Activated T-cell treated with anti-CD3 and anti-CD28 coated beads, Interleukin-2, amount 50 U/mL, for 1 hour (primary cell): ENCODE results near the gene CA4.

Experiments used
- DNase-seq: peaks from one replicate; pipeline ENCODE4 v3.0.0-alpha.2; 2020

Gene CA4

DNA sequence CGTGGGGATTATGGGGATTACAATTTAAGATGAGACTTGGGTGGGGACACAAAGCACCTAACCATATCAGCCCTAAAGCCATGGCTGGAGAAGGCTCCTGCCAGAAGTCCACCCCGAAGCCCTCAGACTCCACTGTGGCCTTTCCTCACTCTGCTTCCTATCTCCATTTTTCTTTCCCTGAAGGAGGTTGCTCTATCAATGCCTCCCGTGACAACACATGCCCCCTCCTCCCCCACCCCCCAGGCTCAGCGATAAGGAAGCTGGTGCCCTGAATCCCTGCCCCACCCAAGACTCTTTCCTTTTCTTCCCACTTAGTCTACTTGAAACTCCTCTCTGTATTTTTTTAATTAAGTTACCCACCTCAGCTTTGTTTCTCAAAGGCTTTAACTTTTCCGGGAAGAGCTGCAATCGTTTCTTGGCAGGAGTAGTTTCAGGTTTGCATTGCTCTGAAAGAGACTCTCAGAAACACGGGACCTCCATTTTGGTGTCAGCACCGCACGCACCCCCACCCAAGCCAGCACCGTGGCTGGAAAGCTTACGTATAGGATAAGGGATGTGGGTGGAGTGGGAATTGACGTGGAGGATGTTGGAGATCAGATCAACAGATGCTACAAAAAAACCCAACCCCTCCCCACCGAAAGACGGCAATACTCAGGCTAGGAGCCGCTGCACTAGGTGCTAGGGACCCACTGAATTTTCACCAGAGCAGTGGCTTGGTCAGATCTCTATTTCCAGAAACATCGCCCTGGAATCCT, 15.2 kb upstream of the CA4 start:
- DNase-seq = no peak

DNA sequence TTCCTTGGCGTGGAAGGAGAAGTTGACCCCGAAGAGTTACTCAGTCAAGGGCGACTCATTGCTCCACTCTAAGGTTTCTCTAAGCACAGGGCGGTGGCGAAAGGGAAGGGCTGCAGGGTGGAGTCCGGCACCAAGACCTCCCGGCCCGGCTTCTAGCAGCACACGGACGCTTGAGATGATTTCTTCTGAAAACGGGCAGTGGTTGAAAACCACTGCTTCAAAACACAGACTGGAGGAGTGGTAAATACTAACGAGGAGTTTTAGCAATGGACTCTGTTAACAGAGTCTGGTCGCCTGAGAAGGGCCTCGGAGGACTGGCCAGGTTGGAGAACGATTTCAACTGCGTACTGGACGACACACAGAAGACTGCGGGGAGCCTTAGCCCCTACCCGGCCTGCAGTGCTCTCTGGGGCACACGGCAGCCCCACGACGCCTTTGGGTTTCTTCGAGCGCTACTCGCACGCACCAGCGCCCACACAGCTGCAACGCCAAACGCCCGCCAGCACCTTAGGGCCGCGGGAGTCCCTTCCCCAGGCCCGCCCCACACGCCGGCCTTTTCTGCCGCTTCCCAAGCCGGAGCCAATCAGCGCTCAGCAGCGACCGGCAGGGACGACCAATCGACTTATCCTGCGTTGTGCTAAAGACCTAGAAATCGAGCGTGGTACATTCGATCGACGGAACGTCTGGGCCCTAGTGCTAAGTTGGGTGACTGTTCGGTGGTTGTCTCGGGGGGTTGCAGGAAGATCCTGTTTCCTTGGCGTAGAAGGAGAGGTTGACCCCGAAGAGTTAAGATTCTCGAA, 14.4 kb upstream of the CA4 start:
- DNase-seq = peak; percentile 75

DNA sequence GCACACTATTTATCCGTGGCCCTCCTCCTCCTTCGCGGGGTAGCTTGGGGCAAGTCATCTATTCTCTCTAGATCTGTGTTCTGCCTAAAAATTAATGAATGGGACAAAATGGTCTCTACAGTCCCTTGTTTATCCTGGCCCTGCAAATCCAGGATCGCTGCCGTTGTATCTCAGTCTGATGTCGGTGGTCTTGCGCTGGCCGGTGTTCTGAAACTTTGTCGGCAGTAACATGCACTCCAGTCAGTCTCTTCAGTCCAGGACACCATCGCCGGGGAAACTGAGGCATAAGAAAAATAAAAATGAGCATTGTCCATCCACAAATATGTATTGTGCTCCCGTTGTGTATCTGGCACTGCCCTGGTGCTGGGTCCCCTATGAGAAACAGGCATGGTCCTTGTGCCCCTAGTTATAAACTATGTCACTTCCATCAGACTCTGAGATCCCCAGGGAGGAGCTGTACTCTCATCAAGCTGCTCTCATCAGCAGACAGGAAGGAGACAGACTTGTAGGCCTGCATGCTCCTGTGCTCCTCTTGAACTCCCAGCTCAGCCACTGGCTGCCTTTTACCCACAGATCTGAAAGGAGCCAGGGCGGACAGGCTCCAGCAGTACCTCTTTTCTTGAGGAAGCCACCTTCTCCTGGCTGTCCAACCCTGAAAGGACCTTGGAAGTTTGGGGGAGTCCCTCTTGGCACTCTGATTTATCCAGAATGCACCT, 13.7 kb upstream of the CA4 start:
- no peak for DNase-seq

DNA sequence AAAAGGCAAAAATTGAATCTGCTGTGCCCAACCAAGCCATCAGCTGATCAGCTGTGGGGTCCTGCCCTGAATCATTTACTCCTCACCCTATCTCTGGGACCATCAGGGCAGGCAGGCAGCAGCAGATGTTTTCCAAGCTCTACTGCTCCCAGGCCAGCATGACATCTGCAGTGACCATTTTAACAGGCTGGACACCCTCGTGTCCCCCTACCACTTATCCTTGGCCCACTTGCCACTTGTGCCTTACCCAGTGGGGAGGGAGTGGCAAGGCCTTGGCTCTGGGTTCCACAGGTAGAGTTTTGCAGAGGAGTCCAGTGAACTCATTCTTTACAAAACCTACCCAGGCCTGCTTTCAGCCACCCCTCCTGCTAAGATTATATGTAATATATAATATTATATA, 12.0 kb upstream of the CA4 start:
- no peak for DNase-seq

DNA sequence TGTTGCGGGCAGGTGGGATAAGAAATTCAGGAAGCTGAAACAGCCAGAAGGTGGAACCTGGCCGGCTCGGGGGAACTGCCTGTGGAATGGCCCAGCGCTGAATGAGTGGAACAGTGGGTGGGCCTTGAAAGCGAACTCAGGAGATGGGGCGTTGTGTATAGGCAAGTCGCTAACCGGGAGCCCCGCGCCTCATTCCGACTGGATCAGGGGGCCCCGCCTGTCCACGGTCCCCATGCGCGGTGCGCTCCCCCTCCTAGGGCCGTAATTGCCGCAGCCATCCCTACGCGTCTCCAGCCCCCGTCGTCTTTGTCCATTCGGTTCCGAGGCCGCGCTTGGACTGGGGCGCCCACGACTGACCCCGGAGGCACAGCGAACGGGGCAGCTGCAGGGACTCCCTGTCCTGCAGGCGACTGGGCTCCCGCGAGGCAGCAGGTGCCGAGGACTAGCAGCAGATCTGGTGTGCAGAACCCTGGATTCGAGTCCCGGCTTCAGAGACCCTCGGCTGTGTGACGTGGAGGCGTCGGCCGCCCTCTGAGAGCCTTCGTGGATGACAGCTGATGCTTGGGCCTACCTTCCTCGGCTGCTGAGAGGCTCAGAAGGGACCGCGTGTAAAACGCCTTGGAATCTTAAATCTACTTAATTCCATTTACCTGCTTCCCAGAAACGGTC, 10.9 kb upstream of the CA4 start:
- no peak for DNase-seq

DNA sequence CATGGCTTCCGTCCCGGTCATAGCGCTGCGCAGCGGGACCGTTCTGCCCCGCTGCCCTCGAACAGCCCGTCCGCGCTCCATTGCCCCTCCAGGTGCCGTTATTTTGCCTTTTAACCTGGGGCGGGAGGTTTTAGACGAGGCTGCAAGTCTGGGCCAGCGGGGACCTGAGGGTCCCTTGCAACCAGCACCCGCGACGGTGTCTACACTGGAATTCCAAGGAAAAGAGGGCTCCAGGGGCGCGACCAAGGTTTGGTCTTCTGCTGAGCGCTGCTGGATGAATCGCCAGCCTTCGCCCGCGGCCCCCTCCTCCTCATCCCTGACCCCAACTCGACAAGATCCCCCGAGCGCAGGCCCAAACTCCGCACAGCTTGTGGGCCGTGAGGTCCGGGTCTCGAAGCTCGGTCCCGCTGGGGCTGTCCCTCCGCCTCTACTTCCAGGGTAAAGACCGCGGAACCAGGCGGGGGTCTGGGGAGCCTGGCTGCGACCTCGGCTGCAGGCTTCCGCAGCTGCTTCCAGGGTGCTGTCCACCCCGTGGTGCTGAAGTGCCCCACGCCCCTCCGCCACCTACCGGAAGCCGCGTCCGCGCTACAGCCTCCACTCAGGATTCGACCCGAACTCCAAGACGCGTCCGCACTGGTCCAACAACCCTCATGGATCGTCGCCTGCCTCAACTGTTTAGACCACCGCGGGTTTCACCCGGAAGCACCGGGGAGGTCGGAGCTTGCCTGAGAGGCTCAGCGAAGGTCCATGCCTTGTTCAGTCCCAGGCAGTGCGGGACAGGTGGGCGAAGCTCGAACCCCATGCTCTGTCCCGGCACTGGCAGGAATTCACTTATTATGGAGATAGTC, 10.1 kb upstream of the CA4 start:
- peak; percentile 77 for DNase-seq

DNA sequence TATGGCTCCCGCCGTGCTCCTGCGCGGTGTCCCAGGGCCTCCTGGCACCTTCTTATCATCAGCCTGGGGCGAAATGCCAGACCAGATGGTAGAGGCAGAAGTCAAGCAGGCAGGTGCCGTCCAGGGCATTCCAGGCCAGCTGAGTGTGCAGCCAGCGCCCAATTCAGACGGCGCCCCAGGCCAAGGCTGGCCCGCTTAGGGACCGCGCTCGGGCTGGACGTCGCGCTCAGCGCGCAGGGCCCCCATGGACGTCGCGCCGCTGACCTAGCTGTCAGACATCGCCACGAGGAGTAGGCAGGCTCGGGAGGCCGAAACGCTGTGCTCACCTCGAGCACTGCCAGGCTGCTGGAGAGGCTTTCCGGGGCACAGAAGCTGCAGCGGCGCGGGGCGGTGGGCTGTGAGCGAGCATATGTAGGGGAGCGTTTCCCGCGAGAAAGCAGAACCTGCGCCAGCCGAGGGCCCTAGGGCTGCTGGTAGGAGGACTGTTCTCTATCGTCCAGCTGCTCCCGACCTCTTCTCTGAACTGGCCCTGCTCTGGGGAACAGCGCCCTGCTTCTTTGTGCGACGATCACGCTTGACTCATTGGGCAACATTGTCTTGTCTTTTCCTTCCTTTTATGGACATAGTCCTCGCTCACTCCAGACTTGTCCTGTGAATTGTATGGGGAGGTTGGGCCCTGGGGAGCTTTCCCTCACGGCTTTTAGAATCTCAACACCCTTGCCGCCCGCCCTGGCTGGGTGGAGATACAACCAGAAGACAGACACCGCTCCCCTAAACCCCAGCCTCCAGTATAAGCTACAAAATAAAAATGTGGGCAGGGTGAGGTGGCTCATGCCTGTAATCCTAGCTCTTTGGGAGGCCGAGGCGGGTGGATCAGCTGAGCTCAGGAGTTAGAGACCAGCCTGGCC, 8.4 kb upstream of the CA4 start:
- no peak for DNase-seq

DNA sequence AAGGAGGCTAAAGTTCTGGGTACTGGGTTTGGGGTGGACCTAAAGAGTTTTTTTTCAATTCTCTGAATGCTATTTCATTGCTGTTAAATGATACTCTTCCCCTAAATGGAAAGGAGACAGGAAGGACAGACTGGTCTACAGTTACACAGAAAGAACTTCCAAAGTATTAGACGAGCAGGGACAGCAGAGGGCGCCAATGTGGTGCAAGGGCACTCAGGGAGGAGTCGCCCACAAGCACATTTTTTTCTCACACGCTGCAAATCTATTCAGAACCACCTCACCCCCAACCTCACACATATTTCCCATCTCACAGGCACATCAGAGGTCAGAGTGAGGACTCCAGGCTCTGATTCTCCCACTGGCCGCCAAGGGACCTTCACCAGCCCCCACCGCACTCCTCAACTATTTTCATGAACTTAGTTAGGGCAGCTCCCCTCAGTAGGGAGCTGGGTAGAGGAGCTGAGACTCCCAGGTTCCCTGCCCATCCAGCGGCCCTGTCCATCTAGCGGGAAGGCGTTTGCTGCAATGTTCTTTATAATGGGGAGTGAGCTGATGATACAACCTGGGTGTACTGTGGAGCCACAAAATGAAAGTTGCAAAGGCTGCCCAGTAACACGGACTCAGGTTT, 6.8 kb upstream of the CA4 start:
- peak; percentile 72 for DNase-seq

DNA sequence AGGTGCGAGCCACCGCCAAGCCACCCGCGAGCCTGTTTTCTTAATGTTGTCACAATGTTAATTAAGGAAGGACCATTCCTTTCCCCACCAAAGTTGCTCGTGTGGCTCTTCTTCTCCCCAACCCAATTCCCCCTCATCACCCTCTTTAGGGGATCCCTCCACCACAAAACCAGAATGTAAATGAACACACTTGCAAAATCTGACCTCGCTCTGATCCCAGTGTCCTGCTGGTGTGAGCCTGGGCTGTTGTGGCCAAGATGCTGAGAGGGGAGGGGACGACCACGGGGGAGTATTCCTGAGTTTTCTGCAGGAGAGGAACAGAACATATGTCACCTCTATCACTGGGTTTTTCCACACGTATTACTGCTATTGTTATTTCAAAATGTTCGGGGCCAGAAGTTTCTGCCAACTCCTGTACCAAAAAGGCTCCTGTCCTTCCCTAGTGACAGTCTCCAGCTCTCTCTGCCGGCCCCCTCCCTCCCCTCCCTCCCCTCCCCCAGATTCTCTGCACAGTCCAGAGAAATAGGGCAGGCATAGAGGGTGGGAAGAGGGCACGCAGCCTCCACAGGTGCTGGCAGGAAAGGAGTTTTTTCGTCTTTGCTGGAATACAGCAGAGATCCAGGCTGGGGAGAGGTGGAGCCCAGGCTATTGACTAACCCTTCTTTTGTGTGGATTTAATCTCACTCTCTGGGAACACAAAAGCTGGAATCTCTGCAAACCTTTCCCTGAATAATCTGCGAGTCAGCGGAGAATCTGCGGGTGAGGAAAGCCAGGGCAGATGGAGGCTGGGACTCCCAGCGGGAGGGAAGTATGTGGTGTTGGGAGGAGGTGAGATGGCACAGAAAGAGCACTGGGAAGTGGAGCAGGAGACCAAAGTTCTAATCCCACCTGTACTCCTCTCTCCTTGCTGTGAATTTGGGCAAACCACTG, 4.5 kb upstream of the CA4 start:
- DNase-seq = no peak

DNA sequence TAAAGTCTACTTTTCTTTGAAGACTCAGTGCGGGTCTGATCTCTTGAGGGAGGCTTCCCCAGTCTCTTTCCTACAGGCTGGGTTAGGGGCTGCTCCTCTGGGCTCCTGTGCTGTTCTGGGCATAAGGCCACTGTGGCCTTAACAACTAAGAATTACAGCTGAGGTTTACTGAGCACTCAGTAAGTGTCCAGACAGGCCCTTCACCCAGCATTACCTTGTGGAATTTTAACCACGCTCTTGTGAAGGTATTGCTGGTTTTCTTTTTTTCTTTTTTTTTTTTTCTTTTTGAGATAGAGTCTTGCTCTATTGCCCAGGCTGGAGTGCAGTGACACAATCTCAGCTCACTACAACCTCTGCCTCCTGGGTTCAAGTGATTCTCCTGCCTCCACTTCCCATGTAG, 3.6 kb upstream of the CA4 start:
- DNase-seq = no peak

DNA sequence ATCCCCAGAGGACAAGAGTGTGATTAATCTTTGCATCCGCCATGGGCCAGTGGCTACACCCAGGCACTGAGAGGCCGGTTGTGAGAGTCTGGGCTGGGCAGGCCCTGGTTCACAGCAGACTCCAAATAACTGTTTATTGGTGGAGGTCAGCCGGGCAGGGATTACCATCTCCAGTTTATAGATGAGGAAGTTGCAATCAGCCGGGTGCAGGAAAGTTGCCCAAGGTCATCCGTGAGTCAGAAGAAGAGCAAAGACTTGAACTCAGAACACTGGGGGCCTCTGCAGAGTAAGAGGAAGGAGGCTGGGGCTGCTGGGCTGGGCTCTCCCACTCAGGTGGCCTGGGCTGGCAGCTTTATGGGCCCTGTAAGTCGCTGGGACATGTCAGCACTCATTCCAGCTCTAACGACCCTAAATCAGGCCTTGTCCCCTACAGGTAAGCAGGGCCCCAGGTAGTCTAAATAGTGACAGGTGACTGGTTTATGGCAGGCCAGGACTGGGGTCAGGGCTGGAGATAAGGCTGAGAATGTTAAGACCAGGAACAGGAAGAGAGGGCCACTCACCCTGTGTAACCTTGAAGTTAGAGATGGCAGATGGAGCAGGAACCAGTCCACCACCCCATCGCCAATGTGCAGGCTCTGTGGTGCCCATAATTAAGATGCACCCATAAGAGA, 2.1 kb upstream of the CA4 start:
- no peak for DNase-seq

DNA sequence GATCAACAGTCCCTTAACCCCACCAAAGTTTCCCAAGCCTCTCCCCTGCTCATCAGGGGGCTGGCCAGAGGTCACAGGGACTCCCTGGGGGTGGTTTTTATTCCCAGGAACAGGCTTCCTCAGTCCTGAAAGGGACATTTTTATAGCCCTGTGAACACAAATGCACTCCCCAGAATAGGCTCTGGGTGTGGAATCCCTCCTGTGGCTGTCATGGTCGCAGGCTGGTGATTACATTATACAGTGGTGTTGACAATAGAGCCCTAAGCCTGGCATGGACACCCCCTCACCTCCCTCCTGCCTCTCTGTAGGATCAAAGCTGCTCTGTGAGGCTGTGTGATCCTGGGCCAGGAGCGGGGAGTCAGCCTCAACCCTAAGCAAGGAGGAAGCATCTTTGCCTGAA, 1.4 kb upstream of the CA4 start:
- no peak for DNase-seq

DNA sequence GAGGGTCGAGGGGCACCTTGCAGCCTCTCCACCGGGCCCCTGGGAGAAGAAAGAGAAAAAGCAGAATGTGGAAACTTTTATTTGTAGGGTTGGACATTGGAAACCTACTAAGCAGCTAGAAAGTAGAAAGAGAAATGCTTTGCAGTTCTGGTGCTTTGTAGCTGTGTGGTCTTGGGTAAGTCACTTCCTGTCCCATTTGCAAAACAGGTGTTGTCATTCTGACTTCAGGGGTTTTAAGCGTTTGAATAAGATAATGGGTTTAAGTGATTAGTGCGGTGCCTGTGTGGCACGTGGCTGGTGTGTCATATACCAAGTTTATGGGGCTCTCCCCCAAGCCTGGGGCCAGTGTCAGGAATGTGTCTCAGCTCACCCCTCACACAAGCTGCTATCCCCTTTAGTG, 1.6 kb downstream of the CA4 start:
- no peak for DNase-seq

DNA sequence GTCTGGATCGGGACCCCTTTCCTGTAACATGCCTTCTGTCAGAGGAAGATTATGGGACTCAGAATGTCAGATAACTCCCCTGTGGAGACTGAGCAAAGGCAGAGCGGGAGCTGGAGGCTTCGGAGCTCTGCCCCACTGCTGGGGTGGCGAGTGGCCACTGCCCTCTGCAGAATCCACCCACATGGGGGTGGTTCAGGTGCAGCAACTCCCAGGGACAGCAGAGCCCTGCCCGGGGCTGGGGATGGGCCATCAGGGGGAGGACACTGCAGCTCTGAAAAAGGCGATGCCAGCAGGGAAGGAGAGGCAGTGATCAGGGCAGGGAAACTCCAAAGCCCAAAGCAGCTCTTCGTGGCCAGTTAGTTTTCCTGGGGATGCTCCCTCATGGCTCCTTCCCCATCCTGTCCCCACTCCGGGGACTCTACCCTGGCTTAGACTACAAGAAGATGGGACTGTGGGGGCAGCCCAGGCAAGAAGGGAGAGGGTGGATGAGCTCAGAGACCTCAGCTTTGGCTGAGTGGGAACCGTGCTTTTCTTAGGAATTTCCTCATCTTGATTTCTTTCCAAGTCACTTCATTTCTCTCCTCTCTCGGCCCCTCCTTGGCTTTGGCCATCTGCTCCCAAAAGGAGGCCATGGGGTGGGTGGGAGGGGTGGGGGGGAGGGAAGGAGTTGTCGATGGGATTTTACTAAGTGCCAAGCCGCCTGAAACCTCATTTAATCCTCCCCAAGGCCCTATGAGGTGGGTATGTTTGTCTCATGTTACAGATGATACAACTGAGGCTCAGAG, 4.0 kb downstream of the CA4 start:
- no peak for DNase-seq

DNA sequence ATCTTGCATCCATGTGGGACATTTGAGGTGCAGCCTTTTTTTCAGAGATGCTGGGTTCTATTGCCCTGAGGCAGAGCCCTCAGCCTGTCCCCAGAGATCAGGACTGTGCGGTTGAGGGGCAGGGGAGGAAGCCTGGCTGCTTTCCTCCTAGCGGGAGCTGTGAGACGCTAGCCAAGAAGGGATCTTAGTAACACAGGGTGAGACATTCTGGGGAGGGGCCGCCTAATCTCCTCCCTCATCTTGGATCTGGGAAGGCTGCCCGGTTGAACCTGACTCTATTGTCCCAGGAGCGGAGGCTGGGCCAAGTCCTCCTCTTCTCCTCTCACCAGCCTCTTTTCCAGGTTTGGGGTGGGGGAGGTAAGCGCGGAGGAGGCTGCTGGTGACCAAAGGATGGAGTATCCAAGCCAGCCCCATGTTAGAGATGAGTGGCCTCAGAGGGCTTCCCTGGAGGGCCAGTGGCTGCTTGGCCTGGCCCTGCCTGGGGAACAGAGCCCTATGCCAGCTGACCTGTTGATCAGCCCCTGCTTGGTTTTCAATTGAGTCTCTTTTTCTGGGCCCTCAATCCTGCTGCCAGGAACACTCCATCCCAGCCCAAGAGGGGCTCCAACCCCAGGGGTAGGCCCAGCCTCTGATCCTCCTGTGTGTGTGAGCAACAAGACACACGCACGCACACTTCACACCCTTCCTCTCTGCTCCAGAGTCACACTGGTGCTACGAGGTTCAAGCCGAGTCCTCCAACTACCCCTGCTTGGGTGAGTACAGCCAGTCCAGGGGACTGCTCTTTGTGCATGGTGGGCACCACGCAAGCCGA, 5.0 kb downstream of the CA4 start:
- DNase-seq = no peak

DNA sequence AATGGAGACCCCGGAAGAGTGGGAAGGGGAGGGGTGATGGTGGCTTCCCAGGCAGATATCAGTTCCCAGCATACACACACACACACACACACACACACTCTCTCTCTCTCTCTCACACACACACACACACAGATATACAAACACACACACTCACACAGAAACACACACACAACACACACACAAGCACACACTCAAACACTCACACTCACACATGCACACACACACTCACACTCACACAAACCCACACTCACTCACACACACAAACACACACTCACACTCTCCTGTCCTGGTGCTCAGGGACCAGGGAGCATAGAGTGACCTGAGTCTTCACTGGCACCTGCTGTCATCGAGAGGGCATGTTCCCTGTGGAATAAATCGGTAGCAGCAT, 5.6 kb downstream of the CA4 start:
- DNase-seq = no peak

DNA sequence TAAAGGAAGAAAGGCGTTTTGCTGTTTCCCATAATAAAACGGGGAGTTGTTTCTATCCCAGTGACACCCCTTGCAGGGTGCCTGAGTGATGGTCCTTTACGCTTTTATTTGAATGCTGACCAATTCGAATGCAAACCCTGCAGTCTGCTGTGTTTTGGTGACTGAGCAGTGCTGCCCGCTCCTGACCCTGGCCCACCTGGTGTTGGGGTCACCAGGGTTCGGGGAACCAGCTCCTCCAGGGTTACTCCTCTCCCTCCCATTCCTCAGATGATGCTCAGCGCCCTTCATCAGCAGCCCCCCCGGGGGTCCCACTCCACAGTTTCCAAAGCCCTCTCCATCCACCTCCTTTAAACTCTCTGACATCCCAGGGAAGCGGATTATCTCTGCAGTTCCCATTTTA, 6.0 kb downstream of the CA4 start:
- no peak for DNase-seq
